GM12801 (cell line): ENCODE measurements around the gene ITGB5.

ENCODE experiments used
- TF ChIP-seq, protein P1 (sequence below): IDR thresholded peaks from one replicate; pipeline ENCODE4 v1.5.1; 2011; ENCODE audit warnings: control low read depth; ENCODE audit not compliant: insufficient read length; ENCODE audit errors: extremely low read depth

ITGB5 gene

DNA sequence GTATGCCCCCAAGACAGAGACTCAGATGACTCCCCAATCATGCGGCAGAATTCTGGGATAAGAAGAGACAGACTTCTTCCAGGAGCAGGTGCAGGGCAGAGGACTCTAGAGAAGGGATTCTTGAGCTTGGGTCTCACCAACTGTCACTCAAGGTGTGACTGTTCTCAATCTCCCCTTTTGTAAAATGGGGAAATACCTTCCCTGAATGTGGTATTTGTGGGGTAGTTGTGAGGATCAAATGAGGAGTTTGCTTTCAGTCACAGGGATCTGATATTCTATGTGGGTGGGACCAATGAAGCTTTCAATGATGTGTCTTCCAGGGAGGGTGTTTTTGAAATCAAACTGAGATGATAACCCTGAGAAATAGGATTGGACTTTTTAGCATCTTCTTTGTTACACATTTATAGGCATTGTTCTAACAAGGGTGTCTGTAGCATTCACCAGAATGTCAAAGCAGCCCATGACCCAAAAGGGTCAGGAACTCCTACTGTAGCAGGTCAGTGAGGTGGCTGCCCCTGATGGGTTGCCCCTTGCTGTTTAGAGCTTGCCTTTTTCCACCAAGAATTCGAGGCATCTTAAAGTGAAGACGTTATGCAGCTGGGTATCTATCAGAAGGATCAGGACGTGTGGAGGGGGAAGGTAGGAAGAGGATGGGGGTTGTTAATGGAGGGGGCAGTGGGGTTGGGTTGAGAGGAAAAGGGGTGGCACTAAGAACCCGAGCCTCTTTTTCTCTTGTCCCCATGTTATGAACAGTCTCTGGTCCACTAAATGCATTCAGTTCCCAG, 128.1 kb downstream of the ITGB5 start:
- TF ChIP-seq, protein P1, sequence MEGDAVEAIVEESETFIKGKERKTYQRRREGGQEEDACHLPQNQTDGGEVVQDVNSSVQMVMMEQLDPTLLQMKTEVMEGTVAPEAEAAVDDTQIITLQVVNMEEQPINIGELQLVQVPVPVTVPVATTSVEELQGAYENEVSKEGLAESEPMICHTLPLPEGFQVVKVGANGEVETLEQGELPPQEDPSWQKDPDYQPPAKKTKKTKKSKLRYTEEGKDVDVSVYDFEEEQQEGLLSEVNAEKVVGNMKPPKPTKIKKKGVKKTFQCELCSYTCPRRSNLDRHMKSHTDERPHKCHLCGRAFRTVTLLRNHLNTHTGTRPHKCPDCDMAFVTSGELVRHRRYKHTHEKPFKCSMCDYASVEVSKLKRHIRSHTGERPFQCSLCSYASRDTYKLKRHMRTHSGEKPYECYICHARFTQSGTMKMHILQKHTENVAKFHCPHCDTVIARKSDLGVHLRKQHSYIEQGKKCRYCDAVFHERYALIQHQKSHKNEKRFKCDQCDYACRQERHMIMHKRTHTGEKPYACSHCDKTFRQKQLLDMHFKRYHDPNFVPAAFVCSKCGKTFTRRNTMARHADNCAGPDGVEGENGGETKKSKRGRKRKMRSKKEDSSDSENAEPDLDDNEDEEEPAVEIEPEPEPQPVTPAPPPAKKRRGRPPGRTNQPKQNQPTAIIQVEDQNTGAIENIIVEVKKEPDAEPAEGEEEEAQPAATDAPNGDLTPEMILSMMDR: no peak

DNA sequence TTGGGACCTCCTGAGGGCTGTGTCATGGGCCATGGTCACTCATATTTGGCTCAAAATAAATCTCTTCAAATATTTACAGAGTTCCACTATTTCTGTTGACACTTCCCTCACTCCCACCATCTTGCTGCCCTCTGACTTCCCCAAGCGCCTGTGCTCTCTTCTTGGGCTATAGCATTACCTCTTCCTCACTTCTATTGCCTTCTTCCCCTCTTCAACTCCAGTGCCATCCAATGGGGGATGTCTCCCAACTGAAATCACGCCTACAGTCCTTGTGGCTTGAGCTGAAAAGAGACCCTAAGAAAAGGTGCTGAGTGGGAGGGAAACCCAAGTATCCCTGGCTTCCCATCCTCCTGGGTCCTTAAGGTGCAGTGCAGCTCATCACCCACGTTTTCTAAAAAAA, 135.1 kb downstream of the ITGB5 start:
- TF ChIP-seq, protein P1: no peak

DNA sequence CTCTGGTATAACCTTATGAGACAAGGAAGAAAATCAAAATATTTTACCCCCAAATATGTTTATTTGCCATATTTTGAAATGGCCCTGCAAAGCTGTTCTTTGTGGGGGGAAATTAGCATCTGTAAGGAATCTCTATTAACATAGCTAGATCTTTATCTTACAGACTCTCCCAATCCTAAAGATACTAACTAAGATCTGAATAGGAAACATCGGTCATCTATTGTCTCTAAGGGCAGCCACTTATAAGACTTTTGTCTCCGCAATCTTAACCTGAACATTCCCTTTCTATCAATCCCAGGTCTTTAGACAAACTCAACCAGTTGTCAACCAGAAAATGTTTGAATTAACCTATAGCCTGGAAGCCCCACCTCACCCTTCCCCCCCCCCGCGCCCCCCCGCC, 135.7 kb downstream of the ITGB5 start:
- TF ChIP-seq, protein P1: no peak

DNA sequence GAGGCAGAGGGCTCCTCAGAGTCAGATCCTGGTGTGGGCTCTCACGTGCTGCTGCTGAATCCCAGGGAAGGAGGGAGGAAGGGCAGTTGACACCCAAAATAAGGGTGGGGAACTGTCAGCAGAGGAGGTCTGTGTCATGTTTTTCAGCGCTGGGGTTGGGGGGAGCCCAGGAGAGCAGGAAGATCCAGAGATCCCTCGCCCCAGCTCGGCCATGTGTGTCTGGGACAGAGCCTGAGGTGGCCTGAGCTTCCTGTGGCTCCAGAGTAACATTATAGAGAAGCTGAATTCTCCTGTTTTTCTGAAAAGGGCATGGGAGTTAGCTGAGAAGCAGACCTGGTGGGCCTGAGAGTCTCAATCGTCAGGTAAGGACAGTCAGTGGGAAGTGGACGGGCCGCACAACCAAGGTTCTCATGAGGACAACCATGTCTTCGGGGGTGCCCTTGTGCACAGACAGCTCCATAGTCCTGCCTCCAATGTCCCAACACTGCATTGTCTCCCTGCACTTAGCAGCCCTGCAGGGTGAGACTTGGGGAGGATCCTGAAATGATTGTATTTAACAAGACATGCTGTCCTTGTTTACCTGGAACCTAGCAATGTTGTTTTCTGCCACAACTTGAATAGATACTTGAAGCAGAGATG, 138.5 kb downstream of the ITGB5 start:
- TF ChIP-seq, protein P1: no peak

DNA sequence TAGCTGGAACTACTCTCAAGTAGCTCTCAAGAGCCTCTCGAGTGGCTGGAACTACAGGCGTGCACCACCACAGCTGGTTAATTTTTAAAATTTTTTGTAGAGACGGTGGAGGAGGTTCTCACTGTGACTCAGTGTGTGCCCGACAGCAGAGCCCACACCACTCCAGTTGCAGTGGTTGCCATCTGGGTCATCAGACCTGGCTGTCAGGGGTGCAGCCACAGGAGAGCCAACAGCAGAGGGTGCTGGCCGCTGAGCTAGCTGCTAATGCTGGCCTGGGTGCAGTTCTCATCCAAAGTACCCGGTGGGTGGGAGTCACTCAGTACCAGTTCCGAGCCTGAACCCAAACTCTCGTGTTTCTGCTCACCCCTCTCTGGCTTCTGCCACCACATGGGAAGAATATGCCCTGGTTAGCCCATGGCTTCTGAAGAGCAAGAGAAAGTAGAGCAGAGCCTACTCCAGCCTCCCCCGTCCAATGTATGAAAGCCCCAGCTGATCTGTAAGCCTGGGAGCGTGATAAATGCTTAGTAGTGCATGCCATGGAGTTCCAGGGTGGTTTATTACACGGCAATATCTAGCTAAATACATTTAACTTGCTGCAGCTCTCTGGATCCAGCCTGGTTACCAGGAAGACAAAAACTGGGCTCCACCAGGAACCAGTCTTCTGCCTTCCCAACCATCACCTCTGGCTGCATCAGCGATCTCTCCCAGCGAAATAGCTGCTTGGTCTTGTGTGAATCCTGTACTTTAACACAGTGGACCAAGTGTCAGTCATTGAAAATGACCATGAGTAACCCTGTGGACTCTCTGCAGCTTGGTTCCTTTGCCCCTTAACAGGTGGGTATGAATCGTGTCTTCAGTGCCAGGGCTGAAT, 139.8 kb downstream of the ITGB5 start:
- TF ChIP-seq, protein P1: no peak

DNA sequence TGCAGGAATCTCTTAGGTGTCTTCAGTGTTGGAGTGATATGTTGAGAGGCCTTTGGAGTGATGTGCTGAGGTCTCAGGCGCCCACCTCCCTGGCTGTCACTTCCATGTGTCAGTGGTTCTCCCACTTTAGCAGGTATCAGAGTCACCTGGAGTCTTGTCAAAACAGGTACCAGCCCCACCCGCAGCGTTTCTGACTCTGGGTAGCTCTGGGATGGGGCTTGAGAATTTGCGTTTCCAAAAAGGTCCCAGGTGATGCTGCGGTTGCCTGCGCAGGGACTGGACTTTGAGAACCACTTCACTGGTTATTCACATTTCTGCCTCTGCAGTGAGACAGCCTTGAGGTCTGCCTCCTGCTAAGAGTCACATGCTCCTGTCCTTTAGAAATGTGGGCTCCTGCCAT, 141.4 kb downstream of the ITGB5 start:
- TF ChIP-seq, protein P1: no peak

GRCh38 chr3:124741027-124741426, 146.1 kb downstream of the ITGB5 start:
- TF ChIP-seq, protein P1: no peak
